Rectal smooth muscle tissue (tissue), 1 donor: ENCODE data around the gene SLC12A3.

Source experiments
- H3K27ac ChIP-seq: one replicate; pipeline ENCODE4 v1.7.0; 2013; ENCODE audit warnings: low read depth, low read length, inconsistent platforms
- H3K27me3 ChIP-seq: one replicate; pipeline ENCODE4 v1.7.0; 2013; ENCODE audit warnings: low read length; ENCODE audit not compliant: control insufficient read depth, insufficient read depth
- H3K36me3 ChIP-seq: one replicate; pipeline ENCODE4 v1.7.0; 2013; ENCODE audit warnings: low read length; ENCODE audit not compliant: control insufficient read depth, insufficient read depth
- H3K4me1 ChIP-seq: one replicate; pipeline ENCODE4 v1.7.0; 2013; ENCODE audit warnings: low read length; ENCODE audit not compliant: control insufficient read depth, insufficient read depth
- H3K4me3 ChIP-seq: one replicate; pipeline ENCODE4 v1.7.0; 2013; ENCODE audit warnings: low read length
- H3K9ac ChIP-seq: one replicate; pipeline ENCODE4 v1.7.0; 2013; ENCODE audit warnings: low read length

Gene SLC12A3

DNA sequence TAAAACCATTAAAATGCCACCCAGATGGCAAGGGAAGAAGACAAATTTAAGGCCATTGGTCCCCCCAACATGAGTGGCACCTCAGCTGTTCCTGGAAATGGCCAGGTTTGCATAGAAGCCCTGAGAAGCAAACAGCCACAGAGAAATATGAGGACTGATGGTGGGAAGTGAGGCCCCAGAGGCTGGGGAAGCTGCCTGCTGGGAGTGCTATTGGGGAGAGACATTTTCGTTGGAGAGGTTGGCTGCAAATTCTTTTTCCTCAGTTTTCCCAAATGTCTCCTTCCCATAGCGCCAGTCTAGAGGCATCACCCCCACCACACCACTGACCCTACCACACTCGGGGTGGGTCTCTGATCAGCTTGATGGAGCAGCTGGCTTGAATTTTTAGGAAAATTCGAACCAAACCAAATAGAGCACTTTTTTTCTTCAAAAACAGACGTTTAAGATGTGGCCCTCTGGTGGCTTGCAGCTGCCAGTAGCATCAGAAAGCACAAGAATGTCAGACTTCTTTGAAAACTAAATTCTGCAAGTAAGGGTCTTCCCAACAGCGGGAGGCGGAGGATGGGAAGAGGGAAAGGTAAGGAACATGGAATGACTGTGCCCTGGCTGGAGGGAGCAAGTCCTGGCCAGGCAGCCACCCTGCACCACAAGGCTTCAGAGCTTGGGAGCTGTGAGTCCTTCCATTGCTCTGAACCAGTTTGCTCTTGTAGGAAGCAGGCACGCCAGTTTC is 13.2 kb upstream of the SLC12A3 start:
- no peak overlapping the region for H3K27ac ChIP-seq
- H3K4me1 ChIP-seq: no peaks in the 10 kb centered on the region
- no peak overlapping the region for H3K9ac ChIP-seq
- H3K27me3 ChIP-seq: no peaks in the 10 kb centered on the region
- H3K4me3 ChIP-seq: no peak overlapping the region
- H3K36me3 ChIP-seq: no peaks in the 10 kb centered on the region

DNA sequence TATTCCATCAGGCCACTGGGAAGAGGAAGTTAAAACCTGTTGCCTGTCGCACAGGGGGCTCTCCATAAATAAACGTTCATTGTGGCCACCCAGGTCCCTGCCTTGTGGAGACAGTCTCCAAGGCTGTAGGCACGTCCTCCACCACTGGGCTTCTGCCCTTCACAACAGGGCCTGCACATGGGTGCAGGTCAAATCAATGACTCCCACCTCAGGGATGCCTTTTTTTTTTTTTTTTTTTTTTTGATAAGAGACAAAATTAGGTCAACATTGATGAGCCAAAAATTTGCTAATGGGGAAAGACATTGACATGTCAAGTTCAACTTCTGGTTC is 12.6 kb upstream of the SLC12A3 start:
- Histone ChIP-seq H3K4me3 (no peak overlapping the region), H3K4me1 (no peaks in the 10 kb centered on the region), H3K36me3 (no peaks in the 10 kb centered on the region), H3K27ac (no peak overlapping the region), H3K9ac (no peak overlapping the region), H3K27me3 (no peaks in the 10 kb centered on the region)

GRCh38 chr16:56852968-56853367 is 12.0 kb upstream of the SLC12A3 start:
- Histone ChIP-seq H3K4me1 (no peaks in the 10 kb centered on the region), H3K27ac (no peak overlapping the region), H3K27me3 (no peaks in the 10 kb centered on the region), H3K4me3 (no peak overlapping the region), H3K9ac (no peak overlapping the region), H3K36me3 (no peaks in the 10 kb centered on the region)

- Histone ChIP-seq H3K9ac (no peak overlapping the region), H3K4me1 (no peaks in the 10 kb centered on the region), H3K4me3 (no peak overlapping the region), H3K36me3 (no peaks in the 10 kb centered on the region), H3K27ac (no peak overlapping the region), H3K27me3 (no peaks in the 10 kb centered on the region)
Observed at GRCh38 chr16:56855201-56855600, 9.8 kb upstream of the SLC12A3 start.

- no peak overlapping the region for H3K27ac ChIP-seq
- H3K4me1 ChIP-seq: no peaks in the 10 kb centered on the region
- H3K27me3 ChIP-seq: no peaks in the 10 kb centered on the region
- H3K4me3 ChIP-seq: no peak overlapping the region
- no peaks in the 10 kb centered on the region for H3K36me3 ChIP-seq
- H3K9ac ChIP-seq: no peak overlapping the region
Observed at GRCh38 chr16:56855946-56856345, 9.1 kb upstream of the SLC12A3 start.

- Histone ChIP-seq H3K36me3 (no peaks in the 10 kb centered on the region), H3K4me3 (no peak overlapping the region), H3K9ac (no peak overlapping the region), H3K4me1 (no peaks in the 10 kb centered on the region), H3K27me3 (no peaks in the 10 kb centered on the region), H3K27ac (no peak overlapping the region)
Observed at GRCh38 chr16:56856876-56857447, 8.0 kb upstream of the SLC12A3 start.

DNA sequence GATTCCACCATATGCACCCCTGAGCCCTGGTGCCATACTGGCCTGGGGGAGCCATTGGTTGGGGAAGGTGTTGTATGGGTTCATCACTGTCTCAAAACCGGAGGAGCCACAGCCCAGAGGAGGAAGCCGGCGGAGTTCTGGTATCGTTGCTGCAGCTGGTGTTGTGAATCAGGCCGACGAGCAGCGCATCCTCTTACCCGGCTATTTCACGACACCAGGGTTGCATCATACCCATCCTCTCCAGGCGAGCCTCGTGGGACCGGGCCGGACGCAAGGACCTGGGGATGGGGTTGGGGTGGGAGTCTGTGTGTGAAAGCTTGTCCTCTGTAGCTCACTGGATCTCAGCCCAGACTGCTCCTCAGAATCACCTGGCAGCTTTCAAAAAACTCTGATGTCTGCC is 6.6 kb upstream of the SLC12A3 start:
- H3K9ac ChIP-seq: no peak overlapping the region
- no peaks in the 10 kb centered on the region for H3K4me1 ChIP-seq
- H3K36me3 ChIP-seq: no peaks in the 10 kb centered on the region
- no peak overlapping the region for H3K4me3 ChIP-seq
- no peaks in the 10 kb centered on the region for H3K27me3 ChIP-seq
- H3K27ac ChIP-seq: no peak overlapping the region

- H3K27me3 ChIP-seq: no peaks in the 10 kb centered on the region
- no peaks in the 10 kb centered on the region for H3K36me3 ChIP-seq
- H3K9ac ChIP-seq: no peak overlapping the region
- H3K4me1 ChIP-seq: no peaks in the 10 kb centered on the region
- no peak overlapping the region for H3K27ac ChIP-seq
- no peak overlapping the region for H3K4me3 ChIP-seq
Observed at GRCh38 chr16:56859636-56860035, 5.4 kb upstream of the SLC12A3 start.

DNA sequence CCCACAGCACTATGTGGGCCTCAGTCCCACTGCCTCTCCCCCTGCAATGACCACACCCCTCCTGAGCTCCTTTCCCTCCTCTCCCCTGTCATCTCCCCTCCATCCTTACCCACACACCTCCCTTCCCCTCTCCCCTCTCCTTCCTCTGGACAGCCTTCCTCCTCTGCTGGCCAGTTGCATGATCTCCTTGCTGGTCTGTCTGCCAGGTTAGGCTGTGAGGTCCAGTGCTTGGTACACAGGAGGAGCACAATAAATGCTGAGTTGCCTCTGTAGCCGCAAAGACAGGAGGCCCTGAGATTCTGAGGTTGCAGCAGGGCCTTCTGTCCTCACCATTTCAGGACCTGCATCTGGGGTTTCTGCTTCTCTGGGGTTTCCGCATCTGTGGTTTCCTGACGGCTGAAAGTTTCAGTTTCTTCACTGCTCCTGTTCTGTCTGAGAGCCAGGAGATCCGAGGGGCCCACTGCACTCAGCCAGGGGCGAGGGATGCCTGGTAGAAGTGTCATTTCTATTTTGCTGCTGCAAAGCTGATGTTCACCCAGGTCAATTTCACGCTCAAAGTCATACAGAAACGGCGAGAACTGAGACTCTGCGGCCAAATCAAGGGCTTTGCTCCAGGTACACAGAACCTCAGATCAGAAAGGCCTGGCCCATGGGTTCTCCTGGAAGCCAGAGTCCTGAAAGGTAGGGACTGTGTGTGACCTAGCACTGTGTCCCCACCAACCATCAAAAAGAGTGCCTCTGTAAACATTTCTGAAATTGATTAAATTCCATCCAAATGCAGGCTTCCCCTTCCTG is 4.6 kb upstream of the SLC12A3 start:
- H3K4me3 ChIP-seq: no peak overlapping the region
- no peak overlapping the region for H3K27ac ChIP-seq
- no peaks in the 10 kb centered on the region for H3K27me3 ChIP-seq
- H3K9ac ChIP-seq: no peak overlapping the region
- H3K4me1 ChIP-seq: no peaks in the 10 kb centered on the region
- no peaks in the 10 kb centered on the region for H3K36me3 ChIP-seq

- H3K9ac ChIP-seq: no peak overlapping the region
- no peak overlapping the region for H3K27ac ChIP-seq
- H3K4me3 ChIP-seq: no peak overlapping the region
- H3K27me3 ChIP-seq: no peaks in the 10 kb centered on the region
- no peaks in the 10 kb centered on the region for H3K4me1 ChIP-seq
- no peaks in the 10 kb centered on the region for H3K36me3 ChIP-seq
Observed at GRCh38 chr16:56861092-56861610, 3.9 kb upstream of the SLC12A3 start.

- H3K36me3 ChIP-seq: no peaks in the 10 kb centered on the region
- H3K9ac ChIP-seq: no peak overlapping the region
- H3K4me1 ChIP-seq: no peaks in the 10 kb centered on the region
- no peak overlapping the region for H3K4me3 ChIP-seq
- H3K27ac ChIP-seq: no peak overlapping the region
- no peaks in the 10 kb centered on the region for H3K27me3 ChIP-seq
Observed at GRCh38 chr16:56861756-56862155, 3.3 kb upstream of the SLC12A3 start.

DNA sequence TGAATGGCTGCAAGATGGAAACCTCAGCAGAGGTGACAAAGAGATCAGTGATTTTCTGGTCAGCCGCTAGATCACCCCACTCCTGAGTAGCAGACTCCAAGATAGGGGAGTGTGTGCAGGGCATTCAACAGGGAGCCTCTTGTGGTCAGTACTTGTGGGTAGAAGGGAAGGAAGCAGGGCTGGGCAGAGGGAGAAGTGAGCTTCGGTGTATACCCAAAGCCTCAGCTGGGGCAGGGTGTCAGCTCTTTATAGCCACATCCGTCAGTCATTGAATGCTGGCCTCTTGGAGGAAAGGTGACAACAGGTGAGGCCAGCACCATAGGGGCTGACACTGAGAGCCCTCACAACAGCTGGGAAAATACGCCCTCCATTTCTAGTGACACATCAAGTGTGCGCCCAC is 2.2 kb upstream of the SLC12A3 start:
- H3K27ac ChIP-seq: no peak overlapping the region
- no peaks in the 10 kb centered on the region for H3K4me1 ChIP-seq
- no peaks in the 10 kb centered on the region for H3K27me3 ChIP-seq
- H3K36me3 ChIP-seq: no peaks in the 10 kb centered on the region
- H3K4me3 ChIP-seq: no peak overlapping the region
- no peak overlapping the region for H3K9ac ChIP-seq
